ENCODE results near the gene STOX2. TPM values are rescaled to one million over a fixed set of nuclear protein-coding genes. Genes with fewer than 3 reads are reported as not detected.

STOX2 gene
- polyA plus RNA-seq, 1 experiment = 2.4 TPM

GRCh38 chr4:184019667-184020623, 114.8 kb downstream of the STOX2 start:
- POLR2A ChIA-PET = no interaction called here
- DNase-seq (ENCODE audit: low read depth, low spot score) = no peak
- H3K27me3 ChIP-seq (ENCODE audit: control insufficient read depth, insufficient read depth, low read length) = no peaks in the 10 kb centered on the region
- H3K4me3 ChIP-seq (ENCODE audit: low read depth, low read length) = no peak overlapping the region
- no peak for TF ChIP-seq CTCF (IDR thresholded peaks at IDR 0.05; ENCODE audit: low read depth, low read length)
- H3K27ac ChIP-seq (ENCODE audit: low read depth, low read length) = no peak overlapping the region
- CTCF ChIA-PET = interaction anchor here (0.6 to 0.7 kb wide), 2 partner anchors 81 to 153 kb away, joined by 4 to 5 read pairs; no protein-coding TSS in a partner anchor
- H3K9me3 ChIP-seq (ENCODE audit: control insufficient read depth, insufficient read depth, low read length) = no peaks in the 10 kb centered on the region

GRCh38 chr4:184021389-184021788, 116.3 kb downstream of the STOX2 start:
- Histone ChIP-seq H3K4me3 (ENCODE audit: low read depth, low read length) (no peak overlapping the region), H3K27ac (ENCODE audit: low read depth, low read length) (no peak overlapping the region), H3K27me3 (ENCODE audit: control insufficient read depth, insufficient read depth, low read length) (no peaks in the 10 kb centered on the region), H3K9me3 (ENCODE audit: control insufficient read depth, insufficient read depth, low read length) (no peaks in the 10 kb centered on the region)
- ChIA-PET CTCF (interaction anchor here (1.1 kb wide), 1 partner anchor 76 kb away, joined by 4 read pairs; no protein-coding TSS in a partner anchor), POLR2A (no interaction called here)
- DNase-seq (ENCODE audit: low read depth, low spot score) = no peak
- TF ChIP-seq CTCF (IDR thresholded peaks at IDR 0.05; ENCODE audit: low read depth, low read length) = no peak

- no peak for DNase-seq (ENCODE audit: low read depth, low spot score)
- Histone ChIP-seq H3K27me3 (ENCODE audit: control insufficient read depth, insufficient read depth, low read length) (no peaks in the 10 kb centered on the region), H3K9me3 (ENCODE audit: control insufficient read depth, insufficient read depth, low read length) (no peaks in the 10 kb centered on the region), H3K4me3 (ENCODE audit: low read depth, low read length) (no peak overlapping the region), H3K27ac (ENCODE audit: low read depth, low read length) (no peak overlapping the region)
- CTCF ChIA-PET = no interaction called here
- POLR2A ChIA-PET = no interaction called here
- no peak for TF ChIP-seq CTCF (IDR thresholded peaks at IDR 0.05; ENCODE audit: low read depth, low read length)
These were observed 117.7 kb downstream of the STOX2 start for GRCh38 chr4:184022679-184023383.

GRCh38 chr4:184024637-184025036, 119.5 kb downstream of the STOX2 start:
- POLR2A ChIA-PET = no interaction called here
- Histone ChIP-seq H3K4me3 (ENCODE audit: low read depth, low read length) (no peak overlapping the region), H3K27ac (ENCODE audit: low read depth, low read length) (no peak overlapping the region), H3K9me3 (ENCODE audit: control insufficient read depth, insufficient read depth, low read length) (no peaks in the 10 kb centered on the region), H3K27me3 (ENCODE audit: control insufficient read depth, insufficient read depth, low read length) (no peaks in the 10 kb centered on the region)
- CTCF ChIA-PET = no interaction called here
- TF ChIP-seq CTCF (IDR thresholded peaks at IDR 0.05; ENCODE audit: low read depth, low read length) = no peak
- no peak for DNase-seq (ENCODE audit: low read depth, low spot score)
